Measurements from ENCODE around the gene FICD. TPM values are rescaled to one million over a fixed set of nuclear protein-coding genes. Genes with fewer than 3 reads are reported as not detected.
A peak's percentile ranks its signal among the peaks of the same experiment; 100 is the strongest.

FICD gene
- total RNA-seq, 4 donors from 2014 or later, result 5.6 to 7.2 (median 6.5) TPM

- Histone ChIP-seq H3K27me3 (no peaks in the 10 kb centered on the region), H3K4me1 (peaks cover 41 to 48% (median 43%) of the 10 kb centered on the region in 4 donors), H3K36me3 (peaks cover 47 to 63% (median 60%) of the 10 kb centered on the region in 4 donors), H3K9me3 (no peaks in the 10 kb centered on the region), H3K27ac (replicated peaks in 1 of 4) (peak overlapping the region; percentile 3 to 66 (median 46)), H3K4me3 (no peak overlapping the region)
- TF ChIP-seq EP300 (IDR thresholded peaks at IDR 0.05), result no peak
- no peak for TF ChIP-seq POLR2AphosphoS5 (IDR thresholded peaks at IDR 0.05)
- no peak for TF ChIP-seq POLR2A (IDR thresholded peaks at IDR 0.05; ENCODE audit: low read depth)
- TF ChIP-seq CTCF (IDR thresholded peaks at IDR 0.05), result no peak
- WGBS, result 56% methylated on average over 7 of the region's 7 CpGs
- peak; percentile 92 for DNase-seq (ENCODE audit: extremely low spot score)
- intact Hi-C loops (cut with DNase I), result loop anchor here (2.0 to 5.0 kb wide), 2 partner anchors 235 to 525 kb away; partner anchors contain the start of gene ALKBH2
Measured at GRCh38 chr12:108567406-108568337, 52.6 kb downstream of the FICD start.

- TF ChIP-seq EP300 (IDR thresholded peaks at IDR 0.05) (no peak), POLR2AphosphoS5 (IDR thresholded peaks at IDR 0.05) (no peak), POLR2A (IDR thresholded peaks at IDR 0.05; ENCODE audit: low read depth) (no peak), CTCF (IDR thresholded peaks at IDR 0.05) (no peak)
- H3K27me3 ChIP-seq, result no peaks in the 10 kb centered on the region
- peak overlapping the region in 2 of 4 donors; percentile 53 to 66 for H3K27ac ChIP-seq (replicated peaks in 1 of 4)
- no peaks in the 10 kb centered on the region for H3K9me3 ChIP-seq
- H3K36me3 ChIP-seq, result peaks cover 47 to 63% (median 60%) of the 10 kb centered on the region in 4 donors
- WGBS, result 80% methylated on average over 10 of the region's 10 CpGs
- intact Hi-C loops (cut with DNase I), result loop anchor here (5.0 kb wide), 1 partner anchor 524 kb away; the partner anchor contains the start of gene ALKBH2
- no peak overlapping the region for H3K4me3 ChIP-seq
- peaks cover 35 to 42% (median 38%) of the 10 kb centered on the region in 4 donors for H3K4me1 ChIP-seq
- peak; percentile 55 for DNase-seq (ENCODE audit: extremely low spot score)
Measured at GRCh38 chr12:108568338-108569154, 53.5 kb downstream of the FICD start.

Other genes with a start within 250 kb of the FICD start
- 10 to 100 TPM; 10.2 to 14.5 (median 12.6) TPM for gene CMKLR1, start 176.0 kb upstream of the FICD start, total RNA-seq
- 10 to 100 TPM; 31.6 to 48.0 (median 40.1) TPM for gene SART3, start 45.9 kb downstream of the FICD start, total RNA-seq
- 100 to 1,000 TPM; 207 to 257 (median 242) TPM for gene ISCU, start 47.3 kb downstream of the FICD start, total RNA-seq
- 10 to 100 TPM in 1 of 4 donors, 1 to 10 TPM in 3; 3.6 to 12.2 (median 7.1) TPM for gene TMEM119, start 82.8 kb downstream of the FICD start, total RNA-seq
- gene SELPLG, start 118.6 kb downstream of the FICD start, total RNA-seq, result 10 to 100 TPM in 2 of 4 donors, 1 to 10 TPM in 2; 7.2 to 15.7 (median 10.0) TPM
- 100 to 1,000 TPM; 221 to 441 (median 315) TPM for gene CORO1C, start 216.2 kb downstream of the FICD start, total RNA-seq

Data from esophagus muscularis mucosa (tissue), 4 donors.